Right atrium auricular region (tissue), 2 donors: Measurements from ENCODE around the gene KCNJ4. TPM values are rescaled to one million over a fixed set of nuclear protein-coding genes. Genes with fewer than 3 reads are reported as not detected.

ENCODE experiments used
- DNase-seq: peaks from one replicate; pipeline ENCODE4 v3.0.0-alpha.2; 2019; ENCODE audit warnings: low spot score
- H3K27ac ChIP-seq, 2 donors: fragments of 200-600 bp; sonication (generic); 1 replicate in 1 of 2; 2 replicates in 1 of 2; pipeline ENCODE4 v1.5.1; 2016 to 2019
- H3K27me3 ChIP-seq, 2 donors: fragments of 200-600 bp; sonication (generic); one replicate each; pipeline versions ENCODE4 v1.5.1 to v1.6.0; 2017 to 2019
- H3K36me3 ChIP-seq: fragments of 200-600 bp; sonication (generic); one replicate; pipeline ENCODE4 v1.5.1; 2016
- H3K4me1 ChIP-seq, 2 donors: fragments of 200-600 bp; sonication (generic); one replicate each; pipeline versions ENCODE4 v1.5.1 to v1.6.0; 2017 to 2019
- H3K4me3 ChIP-seq, 2 donors: fragments of 200-600 bp; sonication (generic); 1 replicate in 1 of 2; 2 replicates in 1 of 2; pipeline ENCODE4 v1.5.1; 2017 to 2019; ENCODE audit warnings: mild to moderate bottlenecking in 1 of 2, moderate library complexity in 1 of 2
- H3K9me3 ChIP-seq, 2 donors: fragments of 200-600 bp; sonication (generic); one replicate each; pipeline ENCODE4 v1.5.1; 2019
- total RNA-seq, 2 donors: library from RNA; depleted of rRNA; stranded (reverse); fragments of >200 nt; gene quantifications; one replicate each; pipeline ENCODE4 v1.1.0, GENCODE V29; 2016
- TF ChIP-seq, protein P1 (sequence below), 2 donors: fragments of 200-600 bp; sonication (generic); IDR thresholded peaks; one replicate each; pipeline ENCODE4 v1.5.1; 2019; ENCODE audit warnings: antibody characterized with exemption in 2 of 2

The KCNJ4 gene
- total RNA-seq, 2 donors from 2014 or later, result 7.0 to 36.7 TPM

GRCh38 chr22:38464992-38465672 lies 10.1 kb upstream of the KCNJ4 start:
- no peak overlapping the region for H3K4me3 ChIP-seq
- no peaks in the 10 kb centered on the region for H3K27me3 ChIP-seq
- no peaks in the 10 kb centered on the region for H3K36me3 ChIP-seq
- TF ChIP-seq, protein P1, sequence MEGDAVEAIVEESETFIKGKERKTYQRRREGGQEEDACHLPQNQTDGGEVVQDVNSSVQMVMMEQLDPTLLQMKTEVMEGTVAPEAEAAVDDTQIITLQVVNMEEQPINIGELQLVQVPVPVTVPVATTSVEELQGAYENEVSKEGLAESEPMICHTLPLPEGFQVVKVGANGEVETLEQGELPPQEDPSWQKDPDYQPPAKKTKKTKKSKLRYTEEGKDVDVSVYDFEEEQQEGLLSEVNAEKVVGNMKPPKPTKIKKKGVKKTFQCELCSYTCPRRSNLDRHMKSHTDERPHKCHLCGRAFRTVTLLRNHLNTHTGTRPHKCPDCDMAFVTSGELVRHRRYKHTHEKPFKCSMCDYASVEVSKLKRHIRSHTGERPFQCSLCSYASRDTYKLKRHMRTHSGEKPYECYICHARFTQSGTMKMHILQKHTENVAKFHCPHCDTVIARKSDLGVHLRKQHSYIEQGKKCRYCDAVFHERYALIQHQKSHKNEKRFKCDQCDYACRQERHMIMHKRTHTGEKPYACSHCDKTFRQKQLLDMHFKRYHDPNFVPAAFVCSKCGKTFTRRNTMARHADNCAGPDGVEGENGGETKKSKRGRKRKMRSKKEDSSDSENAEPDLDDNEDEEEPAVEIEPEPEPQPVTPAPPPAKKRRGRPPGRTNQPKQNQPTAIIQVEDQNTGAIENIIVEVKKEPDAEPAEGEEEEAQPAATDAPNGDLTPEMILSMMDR (IDR thresholded peaks at IDR 0.05), result no peak
- H3K4me1 ChIP-seq, result peaks cover 0 to 40% of the 10 kb centered on the region in 2 donors
- no peak for DNase-seq
- H3K27ac ChIP-seq, result no peak overlapping the region
- no peaks in the 10 kb centered on the region for H3K9me3 ChIP-seq

DNA sequence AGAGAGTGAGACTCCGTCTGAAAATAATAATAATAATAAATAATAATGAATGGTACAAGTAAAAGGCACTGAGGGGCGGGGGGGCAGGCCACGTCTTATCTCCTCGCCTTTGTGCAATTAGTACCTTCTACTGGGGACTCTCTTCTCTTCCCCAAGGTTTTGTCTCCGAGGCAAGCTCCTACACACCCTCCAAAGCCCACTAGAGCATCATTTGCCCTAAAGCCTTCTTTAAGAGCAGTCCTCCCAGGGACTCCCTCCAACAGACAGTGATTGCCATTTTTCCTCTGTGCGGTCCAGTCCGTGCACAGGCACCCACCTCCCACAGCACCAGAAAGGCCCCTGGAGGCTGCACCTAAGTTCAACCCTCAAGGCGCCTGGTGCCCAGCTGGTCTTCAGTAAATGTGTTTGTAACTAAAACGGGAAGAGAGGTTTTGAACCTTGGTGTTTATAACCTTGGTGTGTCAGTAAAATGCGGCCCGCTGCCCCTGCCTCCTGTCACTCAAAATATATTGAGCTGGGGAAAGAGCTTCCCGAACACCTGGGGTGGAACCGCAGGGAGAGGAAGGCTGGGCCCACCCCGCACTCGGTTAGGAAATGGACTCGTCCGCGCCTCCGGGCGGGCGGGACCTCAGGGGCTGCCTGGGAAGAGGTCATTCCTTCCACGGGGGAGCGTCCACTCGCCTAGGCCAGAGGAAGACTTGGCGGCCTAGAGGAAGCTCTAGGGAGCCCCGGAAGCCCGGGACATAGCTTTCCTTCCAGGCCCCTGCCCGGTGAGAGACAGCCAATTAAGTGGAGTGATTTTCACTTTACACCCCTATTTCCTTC lies 8.2 kb upstream of the KCNJ4 start:
- peaks cover 0 to 29% of the 10 kb centered on the region in 2 donors for H3K4me1 ChIP-seq
- no peak for DNase-seq
- no peaks in the 10 kb centered on the region for H3K27me3 ChIP-seq
- no peaks in the 10 kb centered on the region for H3K9me3 ChIP-seq
- TF ChIP-seq, protein P1 (IDR thresholded peaks at IDR 0.05), result no peak
- peak overlapping the region in 1 of 2 donors; percentile 11 for H3K4me3 ChIP-seq
- no peaks in the 10 kb centered on the region for H3K36me3 ChIP-seq
- H3K27ac ChIP-seq, result no peak overlapping the region

GRCh38 chr22:38461414-38462081 lies 6.5 kb upstream of the KCNJ4 start:
- Histone ChIP-seq H3K36me3 (no peaks in the 10 kb centered on the region), H3K9me3 (no peaks in the 10 kb centered on the region), H3K27ac (peak overlapping the region; percentile 32 to 76), H3K4me3 (peak overlapping the region in 1 of 2 donors; percentile 18), H3K27me3 (no peaks in the 10 kb centered on the region), H3K4me1 (peaks cover 0 to 23% of the 10 kb centered on the region in 2 donors)
- no peak for DNase-seq
- TF ChIP-seq, protein P1 (IDR thresholded peaks at IDR 0.05), result peak in 1 of 2 donors; percentile 37

GRCh38 chr22:38461057-38461413 lies 6.0 kb upstream of the KCNJ4 start:
- H3K4me1 ChIP-seq, result peaks cover 0 to 26% of the 10 kb centered on the region in 2 donors

GRCh38 chr22:38460426-38460840 lies 5.4 kb upstream of the KCNJ4 start:
- no peak overlapping the region for H3K27ac ChIP-seq
- TF ChIP-seq, protein P1 (IDR thresholded peaks at IDR 0.05), result no peak
- no peaks in the 10 kb centered on the region for H3K36me3 ChIP-seq
- H3K9me3 ChIP-seq, result no peaks in the 10 kb centered on the region
- H3K4me3 ChIP-seq, result no peak overlapping the region
- no peak for DNase-seq
- H3K4me1 ChIP-seq, result peaks cover 0 to 30% of the 10 kb centered on the region in 2 donors
- no peaks in the 10 kb centered on the region for H3K27me3 ChIP-seq

More at GRCh38 chr22:38461057-38461413, 6.0 kb upstream of the KCNJ4 start:
- TF ChIP-seq, protein P1 (IDR thresholded peaks at IDR 0.05), result no peak
- DNase-seq, result no peak
- no peaks in the 10 kb centered on the region for H3K9me3 ChIP-seq
- H3K36me3 ChIP-seq, result no peaks in the 10 kb centered on the region
- H3K4me3 ChIP-seq, result peak overlapping the region in 1 of 2 donors; percentile 18
- H3K27ac ChIP-seq, result peak overlapping the region; percentile 32 to 76
- no peaks in the 10 kb centered on the region for H3K27me3 ChIP-seq
